HCT116 (cell line): ENCODE results near the gene COTL1. TPM values are rescaled to one million over a fixed set of nuclear protein-coding genes. Genes with fewer than 3 reads are reported as not detected.
A peak's percentile ranks its signal among the peaks of the same experiment; 100 is the strongest.

Source experiments
- ATAC-seq: fragments of 200-7000 bp; cut with Tn5 transposase; 2 replicates; pipeline ENCODE4 v1.9.1; 2020; ENCODE audit warnings: mild to moderate bottlenecking, moderate library complexity
- Bru-seq: library from RNA; stranded (reverse); fragments of 400-500 nt; gene quantifications from one replicate; lab custom pipeline; 2021; lab: Mats Ljungman, UMichigan
- BruChase-seq, 2 experiments: library from RNA; stranded (reverse); fragments of 400-500 nt; gene quantifications; one replicate each; lab custom pipeline; 2021; lab: Mats Ljungman, UMichigan
- BruUV-seq: library from RNA; stranded (reverse); fragments of 400-500 nt; replicated peaks from 2 replicates; lab custom pipeline; 2021; lab: Mats Ljungman, UMichigan
- CTCF ChIA-PET: fragments of 300-600 bp; sonication (Branson Sonifier 250); formaldehyde crosslinking; loops from one replicate; lab custom pipeline; 2021; ENCODE audit warnings: antibody characterized with exemption; lab: Charles Lee
- POLR2A ChIA-PET: fragments of 300-600, 350-600 bp; sonication (Branson Sonifier 250); formaldehyde crosslinking; loops from one replicate; lab custom pipeline; 2021; ENCODE audit warnings: antibody characterized with exemption; lab: Charles Lee
- RAD21 ChIA-PET, 2 experiments: fragments of 300-600 bp; sonication (Branson Sonifier 250); formaldehyde crosslinking; loops; one replicate each; lab custom pipeline; 2023; ENCODE audit warnings: low total read pairs in 2 of 2; ENCODE audit not compliant: uncharacterized antibody in 2 of 2, unreplicated experiment in 2 of 2, low non-redundant PET in 1 of 2; lab: Charles Lee
- DNase-seq: peaks from one replicate; pipeline ENCODE4 v3.0.0-alpha.2; 2010; ENCODE audit warnings: low read depth, low spot score
- H2AFZ ChIP-seq: fragments of 200-600 bp; shearing (Covaris generic), sonication (generic); 2 replicates; pipeline ENCODE4 v1.6.1; 2017; ENCODE audit warnings: low read depth, mixed run types, mixed read lengths, antibody characterized with exemption, low read length; ENCODE audit not compliant: poor library complexity, severe bottlenecking
- H3K27ac ChIP-seq: 2 replicates; pipeline ENCODE4 v1.5.1; 2012; ENCODE audit warnings: low read depth, low read length
- H3K27me3 ChIP-seq: fragments of 200-600 bp; sonication (generic); 2 replicates; pipeline ENCODE4 v1.6.1; 2016; ENCODE audit warnings: mixed run types, low read length, mixed read lengths; ENCODE audit not compliant: insufficient read depth
- H3K36me3 ChIP-seq, 2 experiments: fragments of 200-500 bp in 1 of 2; fragments of 200-600 bp in 1 of 2; sonication (Bioruptor generic) in 1 of 2; sonication (generic) in 1 of 2; 2 replicates each; pipeline versions ENCODE4 v1.5.1 to v1.6.1; 2014 to 2016; ENCODE audit warnings: low read length in 2 of 2, inconsistent platforms in 1 of 2, mixed read lengths in 1 of 2, mixed run types in 1 of 2; ENCODE audit not compliant: insufficient read depth in 2 of 2, control insufficient read depth in 1 of 2
- H3K4me1 ChIP-seq, 2 experiments: fragments of 200-600 bp in 1 of 2; sonication (generic) in 1 of 2; 2 replicates each; pipeline versions ENCODE4 v1.5.1 to v1.6.1; 2012 to 2017; ENCODE audit warnings: low read length in 2 of 2, inconsistent platforms in 1 of 2, mild to moderate bottlenecking in 1 of 2, mixed read lengths in 1 of 2, mixed run types in 1 of 2, moderate library complexity in 1 of 2; ENCODE audit not compliant: insufficient read depth in 2 of 2, control insufficient read depth in 1 of 2
- H3K4me2 ChIP-seq: fragments of 200-600 bp; sonication (generic); 2 replicates; pipeline ENCODE4 v1.6.1; 2017; ENCODE audit warnings: mixed run types, low read length, mixed read lengths
- H3K4me3 ChIP-seq, 2 experiments: fragments of 200-600 bp in 1 of 2; sonication (generic) in 1 of 2; replicated peaks in 1 of 2; 2 replicates each; pipeline ENCODE4 v1.5.1; 2011 to 2016; ENCODE audit warnings: low read length in 2 of 2, control low read depth in 1 of 2, low read depth in 1 of 2, mild to moderate bottlenecking in 1 of 2, mixed read lengths in 1 of 2, mixed run types in 1 of 2
- H3K79me2 ChIP-seq: fragments of 200-600 bp; sonication (generic); 2 replicates; pipeline ENCODE4 v1.6.1; 2017; ENCODE audit warnings: mild to moderate bottlenecking, mixed run types, low read length, moderate library complexity, mixed read lengths; ENCODE audit not compliant: insufficient read depth
- H3K9ac ChIP-seq: fragments of 200-600 bp; sonication (generic); 2 replicates; pipeline ENCODE4 v1.6.1; 2016; ENCODE audit warnings: low read length, mixed read lengths
- H3K9me2 ChIP-seq: fragments of 200-600 bp; sonication (generic), shearing (Covaris generic); 2 replicates; pipeline ENCODE4 v1.6.1; 2017; ENCODE audit warnings: mixed run types, mild to moderate bottlenecking, moderate library complexity; ENCODE audit not compliant: insufficient read depth
- H3K9me3 ChIP-seq, 2 experiments: fragments of 200-500 bp in 1 of 2; fragments of 200-600 bp in 1 of 2; sonication (Bioruptor generic) in 1 of 2; sonication (generic) in 1 of 2; 2 replicates each; pipeline ENCODE4 v1.6.1; 2014 to 2017; ENCODE audit warnings: low read length in 2 of 2, mixed read lengths in 2 of 2, inconsistent platforms in 1 of 2, low read depth in 1 of 2, mild to moderate bottlenecking in 1 of 2, mixed run types in 1 of 2, moderate library complexity in 1 of 2; ENCODE audit not compliant: control insufficient read depth in 1 of 2, insufficient read depth in 1 of 2
- H4K20me1 ChIP-seq: fragments of 200-600 bp; sonication (generic), shearing (Covaris generic); 2 replicates; pipeline ENCODE4 v1.6.1; 2017; ENCODE audit warnings: mixed run types, mild to moderate bottlenecking, moderate library complexity; ENCODE audit not compliant: insufficient read depth
- CBX3 ChIP-seq: IDR thresholded peaks from 2 replicates; pipeline ENCODE4 v1.6.1; 2012; ENCODE audit warnings: low read depth
- CEBPB ChIP-seq: IDR thresholded peaks from 2 replicates; pipeline ENCODE4 v1.6.1; 2012; ENCODE audit warnings: low read depth
- EGR1 ChIP-seq: IDR thresholded peaks from 2 replicates; pipeline ENCODE4 v1.6.1; 2012; ENCODE audit warnings: low read depth
- ELF1 ChIP-seq: IDR thresholded peaks from 2 replicates; pipeline ENCODE4 v1.6.1; 2012; ENCODE audit warnings: low read depth, borderline replicate concordance
- EZH2 ChIP-seq: fragments of 200-600 bp; sonication (generic); IDR thresholded peaks from 2 replicates; pipeline ENCODE4 v1.6.1; 2017; ENCODE audit warnings: antibody characterized with exemption, mixed run types
- EZH2phosphoT487 ChIP-seq: fragments of 200-600 bp; IDR thresholded peaks from 2 replicates; pipeline ENCODE4 v1.6.1; 2018; ENCODE audit warnings: antibody characterized with exemption, borderline replicate concordance
- JUND ChIP-seq: IDR thresholded peaks from 2 replicates; pipeline ENCODE4 v1.6.1; 2012
- POLR2A ChIP-seq: IDR thresholded peaks from 2 replicates; pipeline ENCODE4 v1.7.0; 2011; ENCODE audit warnings: borderline replicate concordance; ENCODE audit not compliant: insufficient read depth, insufficient read length; ENCODE audit errors: extremely low read depth
- POLR2AphosphoS5 ChIP-seq: IDR thresholded peaks from 2 replicates; pipeline ENCODE4 v1.6.1; 2011; ENCODE audit warnings: mild to moderate bottlenecking, low read depth, low read length, moderate library complexity
- RAD21 ChIP-seq: IDR thresholded peaks from 2 replicates; pipeline ENCODE4 v1.6.1; 2012; ENCODE audit warnings: low read depth, mild to moderate bottlenecking
- SIN3A ChIP-seq: IDR thresholded peaks from 2 replicates; pipeline ENCODE4 v1.6.1; 2012; ENCODE audit warnings: low read depth
- SP1 ChIP-seq: IDR thresholded peaks from 2 replicates; pipeline ENCODE4 v1.6.1; 2012; ENCODE audit warnings: low read depth
- SRF ChIP-seq: IDR thresholded peaks from 2 replicates; pipeline ENCODE4 v1.6.1; 2012; ENCODE audit warnings: low read depth
- TCF7L2 ChIP-seq: IDR thresholded peaks from 2 replicates; pipeline ENCODE4 v1.7.0; 2011; ENCODE audit warnings: borderline replicate concordance, inconsistent platforms; ENCODE audit not compliant: insufficient read depth, insufficient read length; ENCODE audit errors: extremely low read depth
- YY1 ChIP-seq: IDR thresholded peaks from 2 replicates; pipeline ENCODE4 v1.6.1; 2011; ENCODE audit warnings: low read length, low read depth, moderate library complexity, mild to moderate bottlenecking; ENCODE audit not compliant: insufficient replicate concordance; ENCODE audit errors: extremely low read depth
- ZFX ChIP-seq: fragments of 450-650 bp; IDR thresholded peaks from 2 replicates; pipeline ENCODE4 v1.6.1; 2017
- ZNF274 ChIP-seq: fragments of 200-500 bp; sonication (Bioruptor generic); IDR thresholded peaks from 2 replicates; pipeline ENCODE4 v1.6.1; 2014; ENCODE audit warnings: mild to moderate bottlenecking, low read depth, low read length, inconsistent platforms
- intact Hi-C: fragments of 100-400 bp; cut with micrococcal nuclease; formaldehyde crosslinking; loops from 2 replicates; pipeline ENCODE4 v1.10.0; 2022
- long read RNA-seq: library from polyadenylated mRNA; unstranded; transcript quantifications from one replicate; pipeline ENCODE4 v2.0.0, GENCODE V29; 2021; ENCODE audit not compliant: unreplicated experiment
- polyA plus RNA-seq: library from polyadenylated mRNA; unstranded; fragments of >200 nt; gene quantifications from 2 replicates; pipeline ENCODE4 v1.2.1, GENCODE V29; 2012; ENCODE audit warnings: missing spikeins
- total RNA-seq: library from RNA; stranded (reverse); gene quantifications from one replicate; pipeline ENCODE4 v1.2.1, GENCODE V29; 2021; ENCODE audit not compliant: unreplicated experiment
- TF ChIP-seq, protein P1 (sequence below), 3 experiments: fragments of 200-600 bp in 1 of 3; sonication (generic) in 1 of 3; IDR thresholded peaks in 2 of 3; conservative IDR thresholded peaks in 1 of 3; 2 replicates each; pipeline ENCODE4 v1.5.1; 2012 to 2017; ENCODE audit warnings: low read depth in 2 of 3, low read length in 2 of 3, antibody characterized with exemption in 1 of 3, borderline replicate concordance in 1 of 3, control low read depth in 1 of 3, mild to moderate bottlenecking in 1 of 3, mixed read lengths in 1 of 3, mixed run types in 1 of 3, moderate library complexity in 1 of 3; ENCODE audit not compliant: insufficient read depth in 1 of 3
- TF ChIP-seq, protein P2 (sequence below): IDR thresholded peaks from 2 replicates; pipeline ENCODE4 v1.6.1; 2012
- TF ChIP-seq, protein P3 (sequence below): IDR thresholded peaks from 2 replicates; pipeline ENCODE4 v1.6.1; 2012
- TF ChIP-seq, protein P4 (sequence below): IDR thresholded peaks from 2 replicates; pipeline ENCODE4 v1.6.1; 2011; ENCODE audit warnings: mild to moderate bottlenecking, low read length, moderate library complexity; ENCODE audit not compliant: insufficient replicate concordance; ENCODE audit errors: extremely low read depth

COTL1 gene, protein sequence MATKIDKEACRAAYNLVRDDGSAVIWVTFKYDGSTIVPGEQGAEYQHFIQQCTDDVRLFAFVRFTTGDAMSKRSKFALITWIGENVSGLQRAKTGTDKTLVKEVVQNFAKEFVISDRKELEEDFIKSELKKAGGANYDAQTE
- total RNA-seq (276 TPM), Bru-seq, nascent RNA (percentile 87 among the genes with signal in this experiment), BruChase-seq, experiment 1, labeled RNA remaining after a 6-hour chase (percentile 86 among the genes with signal in this experiment), BruChase-seq, experiment 2, labeled RNA remaining after a 2-hour chase (percentile 74 among the genes with signal in this experiment)
- 173 and 223 TPM in 2 replicates for polyA plus RNA-seq
- long read RNA-seq, transcript COTL1-202 (2 exons, 781 nt): minor isoform, 7 of 889 reads
- long read RNA-seq, transcript COTL1-201 (4 exons, 1,843 nt): major isoform, 568 of 889 reads
- long read RNA-seq, partial matches to known transcripts: 23 of 889 reads
- long read RNA-seq, other reads (novel, unspliced or antisense): 291 of 889 reads

DNA sequence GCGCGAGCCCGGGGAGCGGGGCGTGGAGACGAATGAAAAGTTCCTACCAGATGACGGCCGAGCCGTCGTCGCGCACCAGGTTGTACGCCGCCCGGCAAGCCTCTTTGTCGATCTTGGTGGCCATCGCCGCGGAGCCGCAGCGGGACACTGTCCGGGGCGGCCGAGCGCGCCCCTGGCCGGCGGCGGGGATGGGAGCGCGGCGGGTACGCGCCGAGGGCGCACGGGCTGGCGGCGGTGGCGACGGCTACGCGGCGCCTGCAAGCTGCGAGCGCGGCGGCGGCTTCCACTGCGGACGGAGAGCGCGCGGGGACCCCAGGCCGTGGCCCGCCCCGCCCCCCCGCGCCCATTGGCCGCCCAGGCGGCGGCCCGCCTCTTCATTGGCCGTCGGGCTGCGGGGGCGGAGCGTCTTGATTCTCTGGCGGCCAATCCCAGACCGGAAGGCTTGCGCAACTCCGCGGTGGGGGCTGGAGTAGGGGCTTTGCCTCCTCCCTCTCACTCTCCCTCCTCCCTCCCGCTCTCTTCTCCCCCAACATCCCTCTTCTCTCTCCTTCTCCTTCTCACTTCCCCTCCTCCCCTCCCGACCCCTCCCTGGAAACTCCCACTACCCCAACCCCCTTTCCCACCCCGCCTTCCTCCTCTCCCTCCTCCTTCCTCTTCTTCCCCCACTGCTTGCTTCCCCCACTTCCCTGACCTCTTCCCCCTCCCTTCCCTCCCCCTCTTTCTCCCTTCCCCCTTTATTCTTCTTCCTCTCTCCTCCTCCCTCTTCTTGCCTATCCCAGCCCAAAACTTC, at the start of gene COTL1:
COTL1 (minus strand) TSS at position 288 of the 790 bp plus-strand sequence; CDS start at position 124, 164 bp downstream.
- POLR2A ChIA-PET: interaction anchor here (0.6 to 1.5 kb wide), 7 partner anchors 12 to 994 kb away, joined by 3 to 7 read pairs (median 4); no protein-coding TSS in a partner anchor
- H3K4me2 ChIP-seq: peak within 1 kb of the TSS; percentile 86
- H3K9me2 ChIP-seq: no peaks in the 10 kb centered on the region
- peak within 1 kb of the TSS; percentile 86 for H3K27ac ChIP-seq
- H3K4me3 ChIP-seq: peak within 1 kb of the TSS; percentile 82 to 85
- no peaks in the 10 kb centered on the region for H3K9me3 ChIP-seq
- peaks cover 46% of the 10 kb centered on the region for H3K79me2 ChIP-seq
- peak within 1 kb of the TSS; percentile 85 for H3K9ac ChIP-seq
- peaks cover 0 to 23% of the 10 kb centered on the region in 2 experiments; a peak in 1 of 4 replicates for H3K36me3 ChIP-seq
- RAD21 ChIA-PET: interaction anchor here (0.7 to 1.0 kb wide), 4 partner anchors 49 to 502 kb away, joined by 3 to 8 read pairs (median 4); no protein-coding TSS in a partner anchor
- no peak within 1 kb of the TSS for H2AFZ ChIP-seq
- BruUV-seq: no TSS peak
- ATAC-seq: peak; percentile 76
- intact Hi-C loops: no loop called here
- CTCF ChIA-PET: interaction anchor here (0.7 to 3.0 kb wide), 6 partner anchors 54 to 354 kb away, joined by 3 to 16 read pairs (median 4); no protein-coding TSS in a partner anchor
- peak; percentile 96 for DNase-seq
- peaks cover 18 to 64% of the 10 kb centered on the region in 2 experiments for H3K4me1 ChIP-seq
- no peaks in the 10 kb centered on the region; the same call in 1 of the 2 replicates for H4K20me1 ChIP-seq
- no peaks in the 10 kb centered on the region for H3K27me3 ChIP-seq
- TF ChIP-seq CEBPB (no peak), EGR1 (no peak), SIN3A (no peak), ELF1 (no peak), ZNF274 (no peak), JUND (no peak), EZH2 (no peak), EZH2phosphoT487 (no peak), ZFX (peak; percentile 80; the same call in 1 of the 2 replicates), CBX3 (no peak), YY1 (no peak), SP1 (no peak), POLR2AphosphoS5 (peak; percentile 97), SRF (no peak), POLR2A (peak; percentile 85), TCF7L2 (no peak), RAD21 (no peak)
- TF ChIP-seq, protein P1, sequence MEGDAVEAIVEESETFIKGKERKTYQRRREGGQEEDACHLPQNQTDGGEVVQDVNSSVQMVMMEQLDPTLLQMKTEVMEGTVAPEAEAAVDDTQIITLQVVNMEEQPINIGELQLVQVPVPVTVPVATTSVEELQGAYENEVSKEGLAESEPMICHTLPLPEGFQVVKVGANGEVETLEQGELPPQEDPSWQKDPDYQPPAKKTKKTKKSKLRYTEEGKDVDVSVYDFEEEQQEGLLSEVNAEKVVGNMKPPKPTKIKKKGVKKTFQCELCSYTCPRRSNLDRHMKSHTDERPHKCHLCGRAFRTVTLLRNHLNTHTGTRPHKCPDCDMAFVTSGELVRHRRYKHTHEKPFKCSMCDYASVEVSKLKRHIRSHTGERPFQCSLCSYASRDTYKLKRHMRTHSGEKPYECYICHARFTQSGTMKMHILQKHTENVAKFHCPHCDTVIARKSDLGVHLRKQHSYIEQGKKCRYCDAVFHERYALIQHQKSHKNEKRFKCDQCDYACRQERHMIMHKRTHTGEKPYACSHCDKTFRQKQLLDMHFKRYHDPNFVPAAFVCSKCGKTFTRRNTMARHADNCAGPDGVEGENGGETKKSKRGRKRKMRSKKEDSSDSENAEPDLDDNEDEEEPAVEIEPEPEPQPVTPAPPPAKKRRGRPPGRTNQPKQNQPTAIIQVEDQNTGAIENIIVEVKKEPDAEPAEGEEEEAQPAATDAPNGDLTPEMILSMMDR (IDR thresholded peaks at IDR 0.05 in 2 of 3, conservative IDR thresholded peaks at IDR 0.05 in 1 of 3; ENCODE audit: borderline replicate concordance in 1 of 3, insufficient read depth in 1 of 3, low read depth in 2 of 3, low read length in 2 of 3): no peak
- TF ChIP-seq, protein P2, sequence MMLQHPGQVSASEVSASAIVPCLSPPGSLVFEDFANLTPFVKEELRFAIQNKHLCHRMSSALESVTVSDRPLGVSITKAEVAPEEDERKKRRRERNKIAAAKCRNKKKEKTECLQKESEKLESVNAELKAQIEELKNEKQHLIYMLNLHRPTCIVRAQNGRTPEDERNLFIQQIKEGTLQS: no peak
- TF ChIP-seq, protein P3, sequence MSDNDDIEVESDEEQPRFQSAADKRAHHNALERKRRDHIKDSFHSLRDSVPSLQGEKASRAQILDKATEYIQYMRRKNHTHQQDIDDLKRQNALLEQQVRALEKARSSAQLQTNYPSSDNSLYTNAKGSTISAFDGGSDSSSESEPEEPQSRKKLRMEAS: no peak
- TF ChIP-seq, protein P4, sequence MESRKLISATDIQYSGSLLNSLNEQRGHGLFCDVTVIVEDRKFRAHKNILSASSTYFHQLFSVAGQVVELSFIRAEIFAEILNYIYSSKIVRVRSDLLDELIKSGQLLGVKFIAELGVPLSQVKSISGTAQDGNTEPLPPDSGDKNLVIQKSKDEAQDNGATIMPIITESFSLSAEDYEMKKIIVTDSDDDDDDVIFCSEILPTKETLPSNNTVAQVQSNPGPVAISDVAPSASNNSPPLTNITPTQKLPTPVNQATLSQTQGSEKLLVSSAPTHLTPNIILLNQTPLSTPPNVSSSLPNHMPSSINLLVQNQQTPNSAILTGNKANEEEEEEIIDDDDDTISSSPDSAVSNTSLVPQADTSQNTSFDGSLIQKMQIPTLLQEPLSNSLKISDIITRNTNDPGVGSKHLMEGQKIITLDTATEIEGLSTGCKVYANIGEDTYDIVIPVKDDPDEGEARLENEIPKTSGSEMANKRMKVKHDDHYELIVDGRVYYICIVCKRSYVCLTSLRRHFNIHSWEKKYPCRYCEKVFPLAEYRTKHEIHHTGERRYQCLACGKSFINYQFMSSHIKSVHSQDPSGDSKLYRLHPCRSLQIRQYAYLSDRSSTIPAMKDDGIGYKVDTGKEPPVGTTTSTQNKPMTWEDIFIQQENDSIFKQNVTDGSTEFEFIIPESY: peak; percentile 31
